Measurements from ENCODE around the gene CHST8. TPM values are rescaled to one million over a fixed set of nuclear protein-coding genes. Genes with fewer than 3 reads are reported as not detected.

Gene CHST8
- 0.16 TPM in 1 of 2 replicates, not detected in the other for total RNA-seq

GRCh38 chr19:33621811-33622504 lies at the start of gene CHST8:
CHST8 (plus strand) TSS chr19:33621953; CDS start chr19:33689262, 67,309 bp downstream.

GRCh38 chr19:33796164-33796875 lies 174.6 kb downstream of the CHST8 start, which contains the start of gene KCTD15:
KCTD15 (plus strand) TSS chr19:33796870; CDS start chr19:33800455, 3,585 bp downstream.

Other genes with a start within 250 kb of the CHST8 start
- 16.2 and 20.4 TPM in 2 replicates for gene CEBPG, start 248.2 kb upstream of the CHST8 start, total RNA-seq
- gene PEPD, start 100.2 kb upstream of the CHST8 start, total RNA-seq: 63.4 and 92.3 TPM in 2 replicates
- 44.0 and 47.9 TPM in 2 replicates for gene KCTD15, start 174.9 kb downstream of the CHST8 start, total RNA-seq